Fibroblast of skin of right biceps (primary cell): ENCODE results near the gene PTPRK.
A peak's percentile ranks its signal among the peaks of the same experiment; 100 is the strongest.
"Not testable (repeated sequence)": the region's sequence is repeated elsewhere in the genome, so short reads cannot be mapped to it uniquely, and the experiment has no call there.

Experiments used
- DNase-seq: peaks from one replicate; pipeline ENCODE4 v3.0.0-alpha.2; 2013

PTPRK gene

DNA sequence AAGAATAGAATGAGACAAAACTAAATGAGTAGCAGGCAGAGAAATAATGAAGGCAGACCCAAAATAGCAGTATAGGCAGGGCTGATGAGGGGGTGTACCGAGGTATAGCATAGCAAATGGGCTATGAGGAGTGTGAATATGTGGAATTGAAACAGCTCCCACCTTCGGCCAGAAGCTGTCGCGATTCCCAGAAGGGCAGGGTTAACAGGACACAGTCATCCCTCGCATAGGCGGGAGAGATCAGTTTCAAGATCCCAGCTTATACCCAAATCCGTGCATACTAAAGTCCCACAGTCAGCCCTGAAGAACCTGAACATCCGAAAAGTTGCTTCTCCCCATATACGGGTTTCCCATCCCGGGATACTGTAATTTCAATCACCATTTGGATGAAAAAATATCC lies 82.7 kb downstream of the PTPRK start:
- DNase-seq = no peak

DNA sequence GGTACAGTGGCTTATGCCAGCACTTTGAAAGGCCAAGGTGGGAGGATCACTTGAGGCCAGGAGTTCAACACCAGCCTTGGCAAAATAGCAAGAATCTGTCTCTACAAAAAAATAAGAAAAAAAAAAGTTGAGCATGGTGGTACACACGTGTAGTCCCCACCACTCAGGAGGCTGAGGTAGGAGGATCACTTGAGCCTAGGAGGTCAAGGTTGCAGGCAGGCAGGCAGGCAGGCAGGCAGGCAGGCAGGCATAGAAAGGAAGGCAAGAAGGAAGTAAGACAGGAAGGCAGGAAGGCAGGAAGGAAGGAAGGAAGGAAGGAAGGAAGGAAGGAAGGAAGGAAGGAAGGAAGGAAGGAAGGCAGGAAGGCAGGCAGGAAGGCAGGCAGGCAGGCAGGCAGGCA lies 85.6 kb downstream of the PTPRK start:
- not testable (repeated sequence) for DNase-seq

DNA sequence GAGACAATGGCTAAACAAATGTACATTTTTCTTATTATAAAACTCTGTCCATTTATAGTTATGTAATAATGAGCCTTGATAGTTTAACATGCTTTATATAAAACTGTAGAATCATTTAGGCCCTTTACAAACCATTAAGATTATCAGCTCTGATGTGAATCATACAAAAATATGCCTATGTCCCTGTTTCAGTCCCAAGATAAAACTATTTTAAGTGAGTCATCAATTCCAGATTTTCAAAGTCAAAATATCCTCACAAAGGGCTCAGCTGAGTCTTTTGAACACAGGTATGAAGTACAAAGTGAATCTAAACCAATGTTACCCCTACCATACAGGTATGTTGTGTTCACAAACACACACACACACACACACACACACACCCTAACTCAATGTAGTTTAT lies 88.0 kb downstream of the PTPRK start:
- DNase-seq = peak; percentile 73

DNA sequence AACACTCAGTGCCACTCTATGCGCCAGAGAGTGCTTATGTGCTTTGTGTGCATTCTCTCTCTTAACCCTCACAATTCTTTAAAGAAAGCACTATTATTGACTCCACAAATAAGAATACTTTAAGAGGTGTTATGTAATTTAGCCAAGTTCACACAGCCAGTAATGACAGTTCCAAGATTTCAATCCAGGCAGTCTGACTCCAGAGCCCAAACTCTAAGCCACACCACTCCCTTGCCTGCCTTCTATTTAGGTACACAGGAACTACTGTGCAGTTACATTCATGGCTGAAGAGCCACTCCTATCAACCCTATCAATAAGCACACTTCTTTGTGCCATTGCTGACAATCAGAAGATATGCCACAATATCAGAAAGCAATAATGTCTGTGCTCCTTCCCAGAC lies 93.3 kb downstream of the PTPRK start:
- no peak for DNase-seq

DNA sequence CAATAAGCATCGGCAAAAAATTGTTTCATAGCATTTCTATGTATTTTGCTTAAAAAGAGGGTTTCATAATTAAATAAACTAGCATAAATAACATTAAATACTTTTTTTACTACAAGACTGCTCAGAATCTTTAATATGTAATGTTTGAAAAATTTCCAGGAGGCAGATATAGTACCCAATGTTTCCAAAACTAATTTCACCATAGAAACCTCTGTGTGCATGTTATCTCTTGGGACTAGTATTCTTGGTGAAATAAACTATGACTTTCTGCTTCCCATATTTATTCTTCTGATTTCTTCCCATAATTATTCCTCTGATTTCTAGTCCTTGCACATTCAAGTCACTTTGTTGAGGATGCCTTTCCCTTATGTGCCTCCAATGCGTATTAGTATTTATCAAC lies 94.5 kb downstream of the PTPRK start:
- DNase-seq = no peak

DNA sequence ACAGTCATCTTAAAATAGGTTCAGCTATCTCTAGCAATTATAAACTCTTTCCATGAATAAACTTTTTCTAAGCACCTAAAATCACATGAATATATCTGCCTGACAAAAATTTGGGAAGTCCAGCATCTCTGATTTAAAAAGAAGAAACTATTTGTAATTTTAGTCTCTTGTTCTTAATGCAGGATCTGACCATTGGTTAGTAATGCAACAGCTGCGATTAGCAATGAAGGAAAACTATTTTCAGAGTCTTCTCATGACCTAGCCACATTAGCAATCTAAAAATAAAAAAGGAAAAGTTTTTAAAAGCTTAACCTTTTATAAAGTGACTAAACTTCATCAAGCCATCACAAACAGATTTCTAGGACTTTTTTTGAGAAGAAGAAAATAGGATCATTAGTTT lies 97.5 kb downstream of the PTPRK start:
- DNase-seq = no peak

DNA sequence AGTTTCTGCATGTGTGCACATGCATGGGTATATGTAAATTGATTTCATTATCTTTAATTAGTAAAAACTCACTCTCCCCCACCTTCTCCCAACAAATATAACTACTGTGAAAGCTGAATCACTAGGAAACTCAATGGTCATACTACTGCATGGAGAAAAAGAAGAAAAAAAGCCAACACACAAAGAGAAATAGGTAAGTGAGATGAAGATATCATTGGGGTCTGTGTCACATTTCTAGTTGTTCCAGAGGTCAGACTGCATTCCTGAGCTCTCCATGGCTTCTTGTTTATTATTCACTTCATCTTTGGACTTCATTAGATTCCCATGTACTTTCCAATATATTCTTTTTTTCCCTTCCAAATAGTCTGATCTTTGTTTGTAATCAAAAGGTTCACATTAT lies 98.2 kb downstream of the PTPRK start:
- DNase-seq = no peak

DNA sequence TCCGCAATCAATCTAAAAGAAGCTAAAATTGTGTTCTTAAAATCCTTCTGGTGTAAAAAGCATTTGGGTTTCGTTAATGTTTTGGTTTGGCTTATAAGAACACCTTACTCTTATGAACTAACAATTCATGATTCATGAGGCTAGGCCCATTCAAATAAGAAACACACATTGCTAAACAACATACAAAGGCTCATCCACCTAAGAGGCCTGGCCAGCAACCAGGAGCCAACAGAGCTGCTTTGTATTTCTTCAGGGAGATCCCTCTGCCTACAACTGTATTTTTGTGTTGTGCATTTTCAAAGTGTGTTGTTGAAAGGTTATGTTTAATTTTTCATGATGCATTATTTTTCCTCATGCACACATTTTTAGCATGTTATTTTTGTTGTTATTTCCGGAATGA lies 98.6 kb downstream of the PTPRK start:
- DNase-seq = no peak

DNA sequence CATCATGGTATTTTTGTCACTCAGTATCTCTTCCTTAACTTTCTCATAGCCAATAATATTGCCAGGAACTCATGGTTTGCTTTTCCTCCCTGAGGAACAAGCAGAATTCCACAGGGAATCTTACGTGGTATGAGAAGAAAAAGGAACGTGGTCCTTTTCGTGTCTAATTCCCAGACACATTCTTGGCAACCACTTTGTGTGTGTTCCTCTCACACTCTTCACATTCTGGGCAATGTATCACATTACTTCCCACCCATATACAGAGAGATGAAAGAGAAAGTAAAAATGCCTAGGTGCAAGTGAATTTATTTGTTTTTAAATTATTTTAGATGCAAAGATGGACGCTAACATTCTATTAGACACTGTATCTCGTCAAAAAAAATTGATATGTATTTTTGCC lies 102.7 kb downstream of the PTPRK start:
- no peak for DNase-seq

DNA sequence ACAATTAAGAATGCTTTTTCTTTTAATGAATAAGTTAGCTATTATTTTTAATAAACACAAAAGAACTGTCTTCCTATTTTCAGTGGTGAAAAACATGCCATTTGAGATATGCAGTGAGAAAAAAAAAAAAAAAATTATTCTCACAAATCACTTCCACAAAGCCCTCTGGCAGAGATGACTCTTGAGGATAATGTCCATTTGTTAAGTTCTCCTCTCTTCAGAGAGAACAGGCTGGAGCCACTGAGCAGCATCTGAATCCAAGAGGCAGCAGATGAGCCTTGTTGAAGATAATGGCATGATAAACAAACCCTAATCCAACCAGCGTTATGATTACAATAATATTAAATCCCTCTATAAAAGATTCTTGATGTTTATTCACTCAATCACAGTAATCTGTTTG lies 105.0 kb downstream of the PTPRK start:
- DNase-seq = no peak

DNA sequence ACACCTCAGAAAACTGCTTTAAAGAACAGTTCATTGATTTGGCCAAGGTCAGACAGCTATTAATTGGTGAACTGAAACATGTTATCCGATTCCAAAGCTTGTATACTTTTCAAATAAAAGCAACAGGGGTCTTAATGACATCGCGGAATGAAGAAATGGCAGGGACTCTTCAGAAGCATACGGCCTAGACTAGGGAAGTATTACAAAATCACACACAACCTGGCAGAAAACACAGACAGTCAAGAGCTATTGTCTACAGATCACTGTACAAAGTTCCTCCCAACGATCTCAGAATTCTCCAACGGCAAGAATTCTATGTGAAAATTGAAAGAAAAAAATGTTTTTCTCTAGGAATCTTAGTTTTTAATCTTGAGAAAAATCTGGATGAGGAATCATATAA lies 105.5 kb downstream of the PTPRK start:
- DNase-seq = no peak

DNA sequence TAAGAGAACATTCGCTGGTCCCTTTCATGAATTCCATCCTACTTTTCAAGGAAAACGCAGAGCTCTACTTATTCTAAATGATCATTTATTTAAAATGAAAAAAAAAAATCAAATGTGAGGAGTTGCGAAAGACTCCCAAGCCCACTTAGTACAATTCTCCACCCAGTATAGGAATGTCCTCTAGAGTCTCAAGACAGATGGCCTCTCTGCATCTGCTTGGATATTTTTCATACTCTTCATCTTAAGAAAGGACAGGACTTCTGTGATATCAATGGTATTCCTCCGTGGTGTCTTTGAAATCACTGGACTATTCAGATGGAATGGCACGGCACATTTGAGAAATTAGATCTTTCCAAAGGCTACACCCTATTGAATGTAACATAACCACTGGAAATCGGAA lies 107.1 kb downstream of the PTPRK start:
- no peak for DNase-seq

DNA sequence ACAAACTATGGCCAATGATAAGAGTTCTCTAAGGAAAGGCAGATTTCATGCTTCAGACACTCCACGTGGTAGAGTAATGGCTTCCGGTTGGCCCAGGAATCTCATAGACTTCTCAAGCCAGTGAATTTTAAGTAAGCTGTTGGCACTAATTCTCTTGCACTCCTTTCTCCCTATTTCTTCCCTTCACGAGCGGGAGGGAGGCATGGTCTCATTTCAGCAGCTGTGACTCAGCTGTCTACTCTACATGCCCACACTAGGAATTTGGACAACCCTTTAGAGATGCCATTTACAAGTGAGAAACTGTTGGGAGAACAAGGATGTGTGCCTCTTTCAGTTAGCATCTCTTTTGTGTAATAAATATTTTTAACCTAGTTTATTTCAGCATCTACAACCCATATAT lies 107.7 kb downstream of the PTPRK start:
- DNase-seq = no peak

DNA sequence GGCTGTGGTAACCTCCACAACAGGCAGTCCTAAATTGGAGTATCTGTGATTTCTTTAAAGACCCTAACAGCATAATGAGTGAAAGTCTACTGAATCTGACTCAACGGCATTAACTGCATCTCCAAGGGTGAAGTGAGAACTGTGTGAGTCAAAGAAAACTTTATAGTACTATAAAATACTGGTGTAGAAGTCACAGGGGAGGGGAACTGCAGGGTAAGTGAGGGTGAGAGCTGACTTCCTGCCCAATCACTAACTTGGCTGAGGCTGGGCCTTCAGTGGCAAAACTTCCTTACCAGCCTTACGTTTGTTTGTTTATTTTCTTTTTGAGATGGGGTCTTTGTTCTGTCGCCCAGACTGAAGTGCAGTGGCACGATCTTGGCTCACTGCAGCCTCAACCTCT lies 109.8 kb downstream of the PTPRK start:
- no peak for DNase-seq

DNA sequence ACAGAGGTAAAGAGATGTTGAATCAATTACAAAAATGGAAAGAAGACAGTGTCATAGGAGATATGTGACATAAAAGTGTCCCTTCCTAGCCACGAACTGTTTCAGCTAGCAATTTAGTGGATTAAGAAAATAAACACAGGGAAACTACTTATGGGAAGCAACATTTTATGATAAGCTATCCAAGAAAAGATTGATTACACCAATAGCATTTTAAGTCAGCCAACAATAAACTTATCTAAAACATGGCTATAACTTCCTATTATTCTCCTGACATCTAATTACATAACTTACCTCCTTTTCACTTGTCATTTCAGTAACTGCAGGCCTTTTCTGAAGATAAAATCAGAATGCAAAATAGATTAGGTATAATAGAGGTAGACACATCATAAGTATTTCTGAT lies 111.4 kb downstream of the PTPRK start:
- DNase-seq = no peak

DNA sequence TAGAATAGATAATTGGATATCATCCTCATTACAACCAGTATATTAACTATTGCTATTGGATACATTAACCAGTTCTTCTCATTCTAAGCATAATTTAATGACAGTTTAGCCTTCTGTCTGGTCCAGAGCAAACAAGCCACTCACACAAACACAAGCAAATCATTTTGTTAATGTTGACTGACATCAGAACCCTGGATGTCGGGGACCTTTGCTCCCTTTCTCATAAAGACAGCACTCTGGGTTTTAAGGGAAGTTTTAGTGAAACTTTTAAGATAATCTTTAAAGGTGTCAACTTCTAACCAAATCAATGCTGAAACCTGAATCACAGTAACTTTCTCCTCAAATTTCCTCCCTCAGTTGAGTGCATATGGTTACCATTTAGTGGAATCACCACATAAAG lies 113.9 kb downstream of the PTPRK start:
- DNase-seq = no peak

DNA sequence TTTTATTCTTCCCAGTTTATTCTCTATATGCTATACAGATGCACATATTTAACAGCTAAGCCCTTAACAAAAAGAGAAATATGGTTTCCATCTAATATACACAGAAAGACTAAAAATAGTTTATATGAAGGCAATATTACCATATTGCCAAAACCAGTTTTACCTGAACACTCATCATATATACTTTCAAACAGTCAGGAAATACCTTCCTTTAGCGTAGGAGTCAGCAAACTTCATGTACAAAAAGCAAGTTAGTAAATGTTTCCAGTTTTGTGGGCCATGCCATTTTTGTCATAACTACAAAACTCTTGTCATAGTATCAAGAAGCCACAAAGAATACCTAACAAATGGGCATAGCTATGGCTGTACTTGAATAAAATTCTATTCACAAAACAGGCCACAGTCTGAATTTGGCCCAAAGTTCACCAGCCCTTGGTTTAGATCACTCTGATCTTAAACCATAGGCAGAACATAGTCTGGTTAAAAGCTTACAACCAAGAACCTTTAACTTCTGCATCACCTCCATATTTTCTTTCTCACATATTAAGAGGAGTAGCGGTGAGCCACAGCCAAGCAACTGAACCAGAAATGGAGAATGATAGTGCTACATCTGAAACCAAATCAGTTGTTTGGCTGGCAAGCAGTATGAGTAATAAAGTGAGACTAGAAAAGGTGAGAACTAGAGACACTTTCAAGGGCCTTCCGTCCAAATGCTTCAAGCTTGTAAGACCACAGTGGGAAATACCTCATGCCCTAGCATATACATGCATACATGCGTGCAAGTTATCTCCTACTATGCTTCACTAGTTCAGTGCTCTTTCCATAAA lies 116.6 kb downstream of the PTPRK start:
- no peak for DNase-seq

DNA sequence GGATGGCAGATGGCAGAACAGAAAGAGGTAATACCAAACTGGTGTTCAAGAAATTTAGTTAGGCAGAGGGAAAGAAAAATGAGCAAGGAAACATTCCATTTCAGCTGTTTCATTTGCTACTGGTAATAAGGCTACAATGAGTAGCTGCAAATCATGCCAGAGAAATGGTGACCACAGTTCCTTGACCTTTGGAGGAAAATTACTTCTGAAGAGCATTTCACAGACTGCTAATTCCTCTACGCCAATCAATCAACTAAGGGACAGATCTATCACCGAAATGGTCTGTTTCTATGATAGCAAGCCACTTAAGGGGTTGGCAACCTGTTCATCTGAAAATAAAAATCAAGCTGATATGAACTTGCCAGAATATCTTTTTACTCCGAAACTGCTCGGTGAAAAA lies 119.5 kb downstream of the PTPRK start:
- no peak for DNase-seq

DNA sequence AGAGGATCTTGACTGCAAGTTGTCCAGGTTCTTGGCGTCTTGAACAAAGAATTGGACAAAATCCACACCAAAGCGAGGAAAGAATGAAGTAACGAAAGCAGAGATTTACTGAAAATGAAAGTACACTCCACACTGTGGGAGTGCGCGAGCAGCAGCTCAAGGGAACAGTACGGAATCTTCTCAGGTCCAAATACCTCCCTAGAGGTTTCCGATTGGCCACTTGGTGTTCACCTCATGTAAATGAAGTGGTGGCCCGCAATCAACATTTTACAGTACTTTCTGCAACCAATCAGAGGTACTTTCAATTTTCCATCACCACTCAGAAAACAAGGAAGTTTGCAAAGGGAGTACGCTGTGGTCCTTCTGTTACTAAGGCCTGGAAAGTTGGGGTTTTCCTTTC lies 122.4 kb downstream of the PTPRK start:
- peak; percentile 30 for DNase-seq

DNA sequence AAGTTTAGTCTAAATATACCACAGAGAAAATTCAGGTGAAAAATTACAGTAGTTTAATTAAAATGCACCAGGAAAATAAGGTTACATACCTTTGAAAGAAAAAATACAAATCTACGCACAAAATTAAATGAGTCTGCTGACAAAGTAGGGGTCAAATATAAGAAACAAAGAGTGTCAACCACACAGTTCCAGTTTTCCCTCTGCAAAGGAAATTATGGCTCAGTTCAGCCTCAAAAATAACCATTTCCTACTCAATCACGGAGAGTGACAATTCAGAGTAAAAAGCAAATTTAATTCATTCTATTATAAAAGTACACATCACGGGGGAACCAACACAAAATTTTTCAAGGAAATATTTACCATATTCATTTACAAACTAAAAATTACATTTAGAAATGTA lies 124.8 kb downstream of the PTPRK start:
- no peak for DNase-seq

DNA sequence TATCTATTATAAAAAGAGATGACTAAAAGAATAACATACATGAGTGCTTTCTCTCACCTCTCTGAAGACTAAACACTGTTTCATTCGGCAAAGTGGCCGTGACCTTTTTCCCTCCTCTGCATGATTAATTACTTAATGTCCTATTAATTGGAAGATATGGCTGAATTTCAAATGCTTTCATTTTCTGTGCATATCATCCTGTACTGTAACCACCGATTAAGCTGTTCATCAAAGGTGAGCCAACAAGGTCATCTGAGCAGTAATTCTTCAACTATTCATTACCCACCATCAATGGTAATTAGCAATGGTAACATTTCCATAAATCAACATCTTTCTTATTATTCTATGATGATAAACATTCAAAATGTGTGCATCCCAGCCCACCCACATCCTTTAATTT lies 125.2 kb downstream of the PTPRK start:
- DNase-seq = no peak

DNA sequence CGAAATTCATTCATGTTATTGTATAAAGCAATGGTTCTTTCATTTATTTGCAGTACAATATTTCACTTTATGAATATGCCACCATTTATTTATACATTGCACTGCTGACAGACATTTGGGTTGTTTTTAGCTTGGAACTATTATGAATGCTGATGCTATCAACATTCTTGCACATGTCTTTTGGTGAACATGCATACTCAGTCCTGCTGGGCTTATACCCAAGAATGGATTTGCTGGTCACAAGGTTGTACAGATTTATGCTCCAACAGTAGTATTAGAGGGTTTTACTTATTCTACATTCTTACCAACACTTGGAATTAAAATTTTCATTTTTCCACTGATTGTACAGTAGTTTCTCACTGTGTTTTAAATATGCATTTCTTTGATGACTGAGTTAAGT lies 126.2 kb downstream of the PTPRK start:
- DNase-seq = no peak

DNA sequence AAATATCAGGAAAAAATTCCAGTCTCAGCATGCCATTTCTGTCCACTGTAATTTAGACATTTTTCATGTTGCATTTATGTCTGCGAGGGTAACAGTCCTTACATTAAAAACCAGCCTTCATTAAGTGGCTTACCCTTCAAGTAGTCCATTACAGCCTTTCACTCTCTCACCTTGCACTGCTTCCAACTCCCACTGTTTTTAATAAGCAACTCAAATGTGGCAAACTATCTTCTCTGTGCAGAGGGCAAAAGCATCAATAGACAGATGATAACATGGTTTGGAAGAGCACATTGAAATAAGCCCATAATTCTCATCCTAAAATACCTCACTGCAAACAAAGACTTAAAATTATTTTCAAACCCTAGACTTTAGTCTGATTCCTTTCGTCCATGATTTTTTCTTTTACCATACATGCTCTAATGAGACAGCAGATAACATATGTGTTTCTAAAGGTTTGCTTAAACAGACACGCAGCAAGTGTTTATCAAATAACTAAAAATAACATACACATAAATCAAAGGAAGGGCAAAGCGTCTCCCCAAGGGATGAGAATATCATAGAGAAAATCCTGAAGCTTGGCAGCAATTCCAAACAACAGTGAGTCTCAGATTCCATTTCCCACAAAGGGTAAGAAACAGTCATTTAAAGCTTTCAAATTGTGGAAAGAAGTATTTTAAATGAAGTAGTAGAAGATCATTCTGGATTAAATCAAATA lies 130.4 kb downstream of the PTPRK start:
- DNase-seq = no peak

DNA sequence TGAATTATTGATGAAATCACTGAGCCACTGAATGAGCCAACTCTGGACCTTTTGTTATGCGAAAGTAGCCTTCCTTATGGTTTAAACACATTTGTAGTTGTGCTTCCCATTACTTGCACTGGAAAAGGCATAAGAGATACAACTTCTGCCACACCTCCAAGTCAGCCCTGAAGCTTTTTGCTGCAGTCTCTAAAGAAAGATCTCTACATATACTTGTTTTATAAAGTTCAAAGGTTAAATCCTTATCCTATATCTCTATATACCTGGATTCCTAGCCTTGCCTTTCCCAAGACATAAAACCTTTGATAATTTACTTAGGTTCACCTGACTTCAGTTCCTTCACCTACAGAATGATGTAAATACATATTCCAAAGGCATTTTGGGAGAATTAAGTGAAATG lies 132.0 kb downstream of the PTPRK start:
- no peak for DNase-seq

DNA sequence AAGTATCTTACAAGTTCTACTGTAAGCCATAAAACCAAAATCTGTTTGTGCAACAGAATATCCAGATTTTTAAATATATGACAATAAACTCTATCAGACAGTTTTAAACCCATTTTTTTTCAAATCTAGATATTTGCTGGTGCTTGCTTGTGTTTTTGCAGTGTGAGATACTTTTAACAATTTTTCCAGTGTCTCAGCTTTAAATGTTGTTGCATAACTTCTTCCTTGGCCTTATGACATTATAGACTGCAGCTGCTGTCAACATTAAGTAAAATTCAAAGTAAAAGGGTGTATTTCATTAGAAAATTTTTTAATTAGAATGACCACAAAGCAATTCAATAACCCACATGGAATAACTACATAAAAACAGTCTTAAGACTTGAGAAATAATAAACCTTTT lies 139.5 kb downstream of the PTPRK start:
- DNase-seq = no peak
